B cell (primary cell): Measurements from ENCODE around the gene CORO2B. TPM values are rescaled to one million over a fixed set of nuclear protein-coding genes. Genes with fewer than 3 reads are reported as not detected.

Source experiments
- ATAC-seq: fragments of 200-7000 bp; cut with Tn5 transposase; one replicate; pipeline ENCODE4 v1.10.0; 2021; ENCODE audit warnings: low read depth, mild to moderate bottlenecking, moderate number of reproducible peaks, moderate library complexity
- CTCF ChIA-PET: fragments of 350-600 bp; sonication (Branson Sonifier 250); formaldehyde crosslinking; loops from one replicate; lab custom pipeline; 2021; ENCODE audit warnings: antibody characterized with exemption, inconsistent platforms; lab: Charles Lee
- POLR2A ChIA-PET: fragments of 350-600 bp; sonication (Branson Sonifier 250); formaldehyde crosslinking; loops from one replicate; lab custom pipeline; 2021; ENCODE audit warnings: antibody characterized with exemption; lab: Charles Lee
- DNase-seq: peaks from one replicate; pipeline ENCODE4 v3.0.0; 2013
- H2AFZ ChIP-seq: 2 replicates; pipeline ENCODE4 v1.6.1; 2012; ENCODE audit warnings: mild to moderate bottlenecking, low read depth, low read length; ENCODE audit not compliant: insufficient read depth, poor library complexity, severe bottlenecking
- H3K27ac ChIP-seq, 2 donors: 1 replicate in 1 of 2; 2 replicates in 1 of 2; pipeline ENCODE4 v1.5.1; 2012 to 2013; ENCODE audit warnings: low read length in 2 of 2, mild to moderate bottlenecking in 2 of 2, moderate library complexity in 1 of 2
- H3K27me3 ChIP-seq, 4 experiments: fragments of 200-600 bp in 1 of 4; sonication (generic) in 1 of 4; replicated peaks in 1 of 4; 1 replicate in 2 of 4; 2 replicates in 2 of 4; pipeline versions ENCODE4 v1.6.1 to v1.7.0; 2013 to 2016; ENCODE audit warnings: low read length in 3 of 4, mild to moderate bottlenecking in 2 of 4, mixed read lengths in 1 of 4, moderate library complexity in 1 of 4; ENCODE audit not compliant: insufficient read depth in 4 of 4, control insufficient read depth in 3 of 4; ENCODE audit errors: control extremely low read depth in 1 of 4
- H3K36me3 ChIP-seq, 2 experiments: replicated peaks in 1 of 2; 1 replicate in 1 of 2; 2 replicates in 1 of 2; pipeline versions ENCODE4 v1.6.1 to v1.7.1; 2013; ENCODE audit warnings: low read length in 1 of 2; ENCODE audit not compliant: insufficient read depth in 2 of 2, control insufficient read depth in 1 of 2; ENCODE audit errors: control extremely low read depth in 1 of 2, extremely low read depth in 1 of 2
- H3K4me1 ChIP-seq, 2 donors: fragments of 200-600 bp in 1 of 2; sonication (generic) in 1 of 2; 1 replicate in 1 of 2; 2 replicates in 1 of 2; pipeline versions ENCODE4 v1.5.1 to v1.6.1; 2013 to 2017; ENCODE audit warnings: low read length in 2 of 2; ENCODE audit not compliant: control insufficient read depth in 2 of 2, insufficient read depth in 2 of 2
- H3K4me2 ChIP-seq: replicated peaks from 2 replicates; pipeline ENCODE3; 2012; ENCODE audit warnings: mild to moderate bottlenecking, low read depth, low read length; ENCODE audit not compliant: poor library complexity, severe bottlenecking
- H3K4me3 ChIP-seq, 5 experiments: fragments of 200-600 bp in 1 of 5; sonication (generic) in 1 of 5; 1 replicate in 3 of 5; 2 replicates in 2 of 5; pipeline versions ENCODE4 v1.5.1 to v1.7.0; 2011 to 2016; ENCODE audit warnings: low read length in 4 of 5, mild to moderate bottlenecking in 4 of 5, low read depth in 2 of 5, control low read depth in 1 of 5, moderate library complexity in 1 of 5; ENCODE audit not compliant: insufficient read depth in 1 of 5; ENCODE audit errors: control extremely low read depth in 1 of 5, extremely low read depth in 1 of 5
- H3K79me2 ChIP-seq: fragments of 200-600 bp; sonication (generic); one replicate; pipeline ENCODE4 v1.6.0; 2016; ENCODE audit warnings: low read length; ENCODE audit not compliant: control insufficient read depth, insufficient read depth
- H3K9ac ChIP-seq: fragments of 200-600 bp; sonication (generic); 2 replicates; pipeline ENCODE4 v1.6.1; 2017; ENCODE audit warnings: mild to moderate bottlenecking, low read length, moderate library complexity
- H3K9me3 ChIP-seq, 3 donors: one replicate each; pipeline versions ENCODE4 v1.6.1 to v1.7.1; 2013; ENCODE audit warnings: low read length in 2 of 3; ENCODE audit not compliant: control insufficient read depth in 2 of 3, insufficient read depth in 1 of 3; ENCODE audit errors: control extremely low read depth in 1 of 3
- H4K20me1 ChIP-seq: 2 replicates; pipeline ENCODE4 v1.6.0; 2012; ENCODE audit warnings: mild to moderate bottlenecking, low read length; ENCODE audit not compliant: insufficient read depth, control insufficient read depth, poor library complexity, severe bottlenecking
- H3K27ac Mint-ChIP-seq: one replicate; pipeline ENCODE4 v1.8.0; 2021; ENCODE audit warnings: mixed read lengths
- H3K27me3 Mint-ChIP-seq: one replicate; pipeline ENCODE4 v1.8.0; 2021; ENCODE audit warnings: mixed read lengths
- H3K4me1 Mint-ChIP-seq: one replicate; pipeline ENCODE4 v1.8.0; 2021; ENCODE audit warnings: mixed read lengths
- H3K4me3 Mint-ChIP-seq: one replicate; pipeline ENCODE4 v1.8.0; 2021; ENCODE audit warnings: mixed read lengths
- H3K9me3 Mint-ChIP-seq: one replicate; pipeline ENCODE4 v1.8.0; 2022; ENCODE audit warnings: mixed read lengths; ENCODE audit not compliant: insufficient read depth
- CTCF ChIP-seq: fragments of 200-600 bp; IDR thresholded peaks from one replicate; pipeline ENCODE4 v1.8.0; 2022; ENCODE audit warnings: antibody characterized with exemption, mild to moderate bottlenecking
- EZH2 ChIP-seq: IDR thresholded peaks from 2 replicates; pipeline ENCODE4 v1.6.1; 2012; ENCODE audit warnings: borderline replicate concordance, low read depth, mild to moderate bottlenecking, moderate library complexity, low read length; ENCODE audit not compliant: insufficient read depth, poor library complexity, severe bottlenecking
- WGBS: methylation state at CpG from one replicate; pipeline ENCODE4 v1.1.5; 2013; ENCODE audit warnings: missing lambda C conversion rate; ENCODE audit not compliant: insufficient coverage; 5-methylcytosine and 5-hydroxymethylcytosine counted together
- intact Hi-C: fragments of 100-400 bp; cut with micrococcal nuclease; formaldehyde crosslinking; loops from one replicate; pipeline ENCODE4 v1.10.0; 2022
- polyA plus RNA-seq: library from polyadenylated mRNA; depleted of rRNA; stranded (reverse); fragments of >200 nt; gene quantifications from 2 replicates; pipeline ENCODE4 v1.2.3, GENCODE V29; 2012
- total RNA-seq, 2 donors: library from RNA; stranded (reverse); fragments of 120-200 nt in 1 of 2; gene quantifications; 1 replicate in 1 of 2; 2 replicates in 1 of 2; pipeline versions ENCODE4 v1.2.3 to v1.2.4, GENCODE V29; 2013 to 2022

CORO2B gene
- total and polyA plus RNA-seq, 2 donors (not counting 1 experiment from before 2014, with no cell fraction given) = 9.5 to 11.3 TPM

GRCh38 chr15:68627995-68628394 is 49.2 kb downstream of the CORO2B start:
- Histone ChIP-seq H4K20me1 (no peaks in the 10 kb centered on the region), H3K79me2 (peaks cover 27% of the 10 kb centered on the region), H3K4me1 (peaks cover 70 to 72% of the 10 kb centered on the region in 2 donors), H3K9me3 (no peaks in the 10 kb centered on the region), H3K9ac (no peak overlapping the region), H3K36me3 (no peaks in the 10 kb centered on the region), H3K27me3 (no peaks in the 10 kb centered on the region), H3K4me2 (no peak overlapping the region), H3K27ac (no peak overlapping the region), H2AFZ (no peak overlapping the region), H3K4me3 (no peak overlapping the region)
- ATAC-seq (no peak), DNase-seq (no peak)
- CTCF ChIA-PET = interaction anchor here (1.2 to 1.4 kb wide), 2 partner anchors 9 to 46 kb away, joined by 4 to 6 read pairs; no protein-coding TSS in a partner anchor
- POLR2A ChIA-PET = no interaction called here
- H3K27ac Mint-ChIP-seq = no peak overlapping the region
- no peaks in the 10 kb centered on the region for H3K9me3 Mint-ChIP-seq
- WGBS = 67% methylated on average over 1 of the region's 2 CpGs
- intact Hi-C loops = no loop called here
- peaks cover 81% of the 10 kb centered on the region for H3K4me1 Mint-ChIP-seq
- H3K27me3 Mint-ChIP-seq = peaks cover 16% of the 10 kb centered on the region
- TF ChIP-seq EZH2 = no peak
- no peak overlapping the region for H3K4me3 Mint-ChIP-seq

- peak overlapping the region; percentile 73 for H3K4me2 ChIP-seq
- H3K9ac ChIP-seq = peak overlapping the region; percentile 38
- H3K9me3 ChIP-seq = no peaks in the 10 kb centered on the region
- peak overlapping the region; percentile 26 for H2AFZ ChIP-seq
- no peaks in the 10 kb centered on the region for H3K36me3 ChIP-seq
- DNase-seq (no peak), ATAC-seq (no peak)
- H3K27me3 ChIP-seq = no peaks in the 10 kb centered on the region
- peaks cover 27% of the 10 kb centered on the region for H3K79me2 ChIP-seq
- peaks cover 89% of the 10 kb centered on the region for H3K4me1 Mint-ChIP-seq
- H3K27ac ChIP-seq = peak overlapping the region; percentile 86 to 95
- no peaks in the 10 kb centered on the region for H4K20me1 ChIP-seq
- ChIA-PET POLR2A (interaction anchor here (1.3 kb wide), 1 partner anchor 191 kb away, joined by 3 read pairs; the partner anchor contains the start of gene ANP32A), CTCF (interaction anchor here (4.5 to 10.3 kb wide), 2 partner anchors 43 to 70 kb away, joined by 46 to 117 read pairs; no protein-coding TSS in a partner anchor)
- H3K9me3 Mint-ChIP-seq = no peaks in the 10 kb centered on the region
- H3K4me1 ChIP-seq = peaks cover 87 to 89% of the 10 kb centered on the region in 2 donors
- H3K4me3 Mint-ChIP-seq = peak overlapping the region; percentile 80
- intact Hi-C loops = loop anchor here (2.0 to 5.0 kb wide), 2 partner anchors 45 to 72 kb away; no protein-coding TSS in a partner anchor
- H3K4me3 ChIP-seq = peak overlapping the region in 4 of 5 experiments; percentile 13 to 45 (median 20)
- peaks cover 16% of the 10 kb centered on the region for H3K27me3 Mint-ChIP-seq
- H3K27ac Mint-ChIP-seq = peak overlapping the region; percentile 97
- WGBS = 68% methylated on average over 4 of the region's 8 CpGs
- TF ChIP-seq CTCF (no peak), EZH2 (no peak)
These were observed 50.9 kb downstream of the CORO2B start for GRCh38 chr15:68629519-68630210.
